ENCODE data around the gene KCNK3.

DNA sequence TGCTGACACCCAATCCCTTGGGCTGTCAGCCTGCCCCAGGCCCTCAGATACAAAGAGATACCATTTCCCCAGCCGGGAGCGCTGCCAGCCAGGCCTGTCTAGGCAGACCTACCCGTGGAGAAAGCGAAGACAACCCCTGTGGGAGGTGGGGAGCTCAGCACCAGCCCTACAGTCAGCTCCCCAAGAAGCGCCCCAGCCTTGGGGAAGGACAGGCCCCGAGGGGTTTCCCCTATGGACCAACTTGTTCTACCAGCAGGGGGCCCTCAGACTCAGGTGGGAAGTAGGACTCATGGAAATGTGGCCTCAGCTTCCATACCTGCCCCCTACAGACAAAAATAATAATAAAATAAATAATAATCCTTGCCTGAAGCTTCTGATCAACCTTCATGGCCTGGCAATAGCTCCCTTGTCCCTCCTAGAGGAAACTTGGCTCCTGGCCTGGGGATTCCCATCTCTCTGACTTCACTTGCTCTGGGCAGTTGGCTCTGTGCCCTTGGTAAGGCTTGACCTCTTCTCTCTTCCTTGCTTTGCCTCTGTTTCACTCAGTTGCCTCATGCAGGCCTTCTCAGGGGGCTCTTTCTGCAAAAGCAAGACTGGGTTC is 78.6 kb downstream of the KCNK3 start:
- peak in 2 of 6 experiments; percentile 14 to 16 for TF ChIP-seq CTCF (IDR thresholded peaks at IDR 0.05)
- TF ChIP-seq POLR2A (IDR thresholded peaks at IDR 0.05): no peak

Measured in thyroid gland (tissue), 4 donors.